Stimulated activated CD8-positive, alpha-beta memory T cell treated with anti-CD3 and anti-CD28 coated beads, Interleukin-4, amount 100 ng/mL, for 24 hours (primary cell): ENCODE results near the gene PAX5.

Source experiments
- DNase-seq: peaks from one replicate; pipeline ENCODE4 v3.0.0-alpha.2; 2020; ENCODE audit warnings: low read depth

Gene PAX5

GRCh38 chr9:36961051-36961450 lies 73.0 kb downstream of the PAX5 start:
- DNase-seq = no peak

GRCh38 chr9:36960575-36960955 lies 73.5 kb downstream of the PAX5 start:
- no peak for DNase-seq

- no peak for DNase-seq
Measured at GRCh38 chr9:36959681-36960574, 74.1 kb downstream of the PAX5 start.

DNA sequence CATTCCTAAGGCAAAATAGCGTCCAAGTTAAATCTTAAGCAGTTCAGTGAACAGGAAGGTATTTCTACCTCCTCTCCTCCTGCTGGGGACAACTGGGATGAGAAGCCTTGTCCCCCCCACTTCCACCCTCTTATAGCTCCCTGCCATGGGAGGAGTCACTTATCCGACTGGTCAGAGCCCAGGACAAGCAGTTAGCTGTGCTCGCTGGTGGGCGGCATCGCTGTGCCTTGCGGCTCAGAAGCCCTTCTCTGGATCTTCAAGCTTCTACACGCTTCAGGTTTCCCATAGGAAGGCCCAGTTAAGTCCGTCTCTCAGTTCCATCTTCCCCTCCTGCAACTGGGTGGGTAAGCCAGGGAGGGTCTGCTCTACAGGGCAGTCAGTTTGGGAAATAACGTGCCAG lies 77.2 kb downstream of the PAX5 start:
- DNase-seq = no peak

DNA sequence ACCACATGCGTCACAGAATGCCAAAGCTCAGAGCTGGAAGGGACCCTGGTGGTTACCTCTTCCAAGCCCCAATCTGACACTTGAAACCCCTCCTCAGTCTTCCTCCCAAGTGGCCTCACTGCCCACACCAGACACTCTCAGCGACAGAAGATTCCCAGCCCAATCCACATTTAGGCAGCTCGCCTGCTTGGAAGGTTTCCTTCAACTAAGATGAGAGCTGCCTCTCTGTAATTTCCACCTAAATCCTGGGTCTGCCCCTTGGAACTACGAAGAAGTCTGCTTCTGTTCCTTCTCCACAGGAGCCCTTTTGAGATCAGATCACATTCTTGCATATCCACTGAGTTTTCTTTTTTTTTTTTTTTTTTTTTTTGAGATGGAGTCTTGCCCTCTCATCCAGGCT lies 83.7 kb downstream of the PAX5 start:
- DNase-seq = no peak

DNA sequence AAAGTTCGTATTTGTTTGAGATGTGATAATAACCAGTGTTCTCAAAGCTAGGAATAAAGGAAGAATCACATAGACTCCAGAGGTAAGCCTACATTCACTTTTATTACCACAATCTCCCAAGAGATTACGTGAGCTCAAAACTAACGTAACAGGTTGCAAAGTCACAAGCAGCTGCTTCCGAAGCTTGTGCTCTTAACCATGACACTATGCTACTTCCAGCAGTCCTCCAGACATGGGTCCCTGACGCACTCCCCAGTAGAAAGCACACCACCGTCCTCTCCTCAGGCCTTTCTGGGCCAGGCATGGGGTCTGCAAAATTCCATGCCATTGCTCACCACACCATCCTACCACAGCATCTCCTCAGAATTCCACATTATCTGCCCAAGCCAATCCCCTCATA lies 84.6 kb downstream of the PAX5 start:
- no peak for DNase-seq

GRCh38 chr9:36948051-36948450 lies 86.0 kb downstream of the PAX5 start:
- no peak for DNase-seq

- DNase-seq = no peak
Measured at GRCh38 chr9:36946653-36947052, 87.4 kb downstream of the PAX5 start.

GRCh38 chr9:36945999-36946398 lies 88.1 kb downstream of the PAX5 start:
- DNase-seq = no peak

DNA sequence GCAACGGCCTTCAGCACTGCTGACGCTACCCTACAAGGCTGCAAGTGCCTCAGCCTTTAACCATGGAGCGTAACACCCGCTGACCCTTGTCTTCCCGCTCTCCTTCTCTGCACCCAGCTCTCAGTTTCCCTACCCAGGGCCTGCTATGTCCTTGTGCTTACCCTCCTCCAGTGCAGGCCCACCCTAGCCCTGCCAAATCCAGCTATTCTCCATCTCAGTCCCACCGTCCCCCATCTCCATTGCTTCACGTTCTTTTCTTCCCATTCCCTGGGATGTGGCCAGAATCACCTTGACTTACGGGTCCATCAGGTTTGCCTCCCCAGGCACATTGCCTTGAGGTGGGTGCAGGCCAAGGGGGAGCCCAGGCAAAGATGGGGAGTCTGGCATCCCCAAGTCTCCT lies 91.2 kb downstream of the PAX5 start:
- DNase-seq = no peak

- no peak for DNase-seq
Measured at GRCh38 chr9:36941441-36941840, 92.6 kb downstream of the PAX5 start.

- DNase-seq = no peak
Measured at GRCh38 chr9:36940881-36941280, 93.2 kb downstream of the PAX5 start.

DNA sequence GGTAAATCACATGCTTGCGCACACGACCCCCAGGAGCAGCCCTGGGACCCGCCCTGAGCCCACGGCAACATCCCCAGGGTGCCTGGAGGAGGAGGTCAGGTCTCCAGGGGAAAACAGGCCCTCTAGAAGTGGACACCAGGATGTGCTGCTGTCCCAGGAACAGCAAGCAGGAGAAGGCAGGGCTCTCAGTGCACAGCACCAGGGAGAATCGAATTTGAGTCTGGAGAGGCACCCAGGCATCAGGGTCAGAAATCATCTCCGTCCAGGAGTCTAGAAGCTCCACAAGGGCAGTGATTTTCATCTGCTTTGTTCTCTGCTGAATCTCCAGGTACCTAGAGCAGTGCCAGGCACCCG lies 93.6 kb downstream of the PAX5 start:
- DNase-seq = no peak

- no peak for DNase-seq
Measured at GRCh38 chr9:36939655-36940499, 94.2 kb downstream of the PAX5 start.

DNA sequence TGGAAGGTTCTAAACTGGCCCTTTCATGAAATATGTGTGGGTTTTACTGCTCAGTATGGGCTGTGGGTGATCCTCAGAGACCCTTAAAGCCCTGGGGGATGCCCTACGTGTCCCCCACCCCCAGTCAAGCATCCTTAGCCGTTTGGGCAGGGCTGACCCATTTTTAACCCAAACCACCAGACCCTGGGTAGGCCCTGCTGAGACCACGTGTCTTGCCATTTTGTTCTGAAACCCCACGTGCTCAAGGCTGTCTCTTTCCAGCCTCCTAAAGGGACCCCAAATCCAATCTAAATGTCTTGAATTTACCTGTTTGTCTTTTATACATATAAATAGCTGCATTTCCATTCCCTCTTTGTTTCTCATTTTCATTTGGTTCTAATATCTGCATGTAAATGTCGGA lies 94.9 kb downstream of the PAX5 start:
- DNase-seq = no peak

DNA sequence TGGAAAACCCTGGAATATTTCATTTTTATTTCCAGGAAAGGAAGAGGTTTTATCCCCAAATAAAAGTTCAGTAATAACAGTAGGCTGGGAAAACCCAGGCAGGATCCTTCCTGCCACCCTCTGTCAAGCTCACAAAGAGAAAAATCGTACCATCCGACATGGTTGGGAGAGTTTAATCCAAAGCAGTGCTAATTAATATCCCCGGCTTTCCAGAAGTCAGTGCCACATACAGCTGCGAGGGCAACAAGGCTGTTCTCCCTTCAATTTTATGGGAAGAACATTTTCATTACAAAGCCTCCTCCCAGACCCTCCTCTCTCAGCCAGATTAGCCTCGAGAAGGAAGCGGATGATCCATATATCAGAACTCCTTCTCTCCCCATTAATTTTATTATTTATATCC lies 95.5 kb downstream of the PAX5 start:
- no peak for DNase-seq

GRCh38 chr9:36937951-36938350 lies 96.1 kb downstream of the PAX5 start:
- DNase-seq = no peak

GRCh38 chr9:36937346-36937745 lies 96.7 kb downstream of the PAX5 start:
- DNase-seq = no peak

DNA sequence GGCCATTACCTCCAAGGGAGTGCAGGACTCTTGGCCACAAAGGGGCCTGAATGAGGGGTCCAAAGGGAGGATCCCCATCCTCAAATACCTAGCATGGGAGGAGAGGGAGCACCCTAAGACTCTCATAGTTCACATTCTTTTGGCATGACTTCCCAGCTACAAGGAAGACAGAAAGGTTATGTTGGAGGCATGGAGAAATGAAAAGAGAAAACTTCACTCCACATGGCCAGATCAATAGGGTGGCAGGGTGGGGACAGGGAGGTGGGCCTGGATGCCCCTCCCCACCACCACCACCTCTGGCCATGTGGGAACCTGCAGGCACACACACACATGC lies 97.6 kb downstream of the PAX5 start:
- DNase-seq = no peak

DNA sequence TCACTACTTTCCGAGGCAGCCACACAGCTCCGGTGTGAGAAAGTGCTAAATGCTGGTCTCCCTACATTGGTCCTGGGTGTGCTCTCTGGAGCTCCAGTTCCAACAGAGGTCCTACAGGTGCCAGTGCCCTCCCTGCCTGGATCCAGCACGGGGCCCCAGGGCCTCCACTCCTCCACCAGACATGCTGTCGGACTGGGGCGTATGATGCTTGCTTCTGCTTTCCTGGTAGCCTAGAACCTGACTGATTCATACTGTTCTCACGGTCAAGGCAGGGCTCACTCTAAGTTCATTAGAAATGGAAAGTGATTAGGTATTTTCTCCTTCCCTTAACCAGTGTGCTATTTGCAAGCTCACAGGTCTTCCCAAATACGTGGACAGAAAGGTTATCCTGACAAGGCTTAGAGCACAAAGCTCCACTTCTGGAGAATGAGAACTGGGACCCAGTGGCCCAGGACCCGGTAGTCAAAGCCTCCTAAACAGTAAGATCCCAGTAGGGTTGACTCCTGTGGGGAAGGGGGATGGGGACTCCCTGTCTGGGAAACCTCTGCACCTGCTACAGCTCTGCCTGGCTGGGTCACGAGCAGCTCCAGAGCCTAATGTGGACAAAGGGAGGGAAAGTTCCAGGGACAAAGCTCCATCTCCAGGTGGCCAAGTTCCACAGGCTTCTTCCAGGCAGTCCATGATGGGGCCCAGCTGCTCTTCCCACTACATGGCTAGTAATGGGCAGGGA lies 98.1 kb downstream of the PAX5 start:
- DNase-seq = no peak

GRCh38 chr9:36935332-36935731 lies 98.7 kb downstream of the PAX5 start:
- DNase-seq = no peak

DNA sequence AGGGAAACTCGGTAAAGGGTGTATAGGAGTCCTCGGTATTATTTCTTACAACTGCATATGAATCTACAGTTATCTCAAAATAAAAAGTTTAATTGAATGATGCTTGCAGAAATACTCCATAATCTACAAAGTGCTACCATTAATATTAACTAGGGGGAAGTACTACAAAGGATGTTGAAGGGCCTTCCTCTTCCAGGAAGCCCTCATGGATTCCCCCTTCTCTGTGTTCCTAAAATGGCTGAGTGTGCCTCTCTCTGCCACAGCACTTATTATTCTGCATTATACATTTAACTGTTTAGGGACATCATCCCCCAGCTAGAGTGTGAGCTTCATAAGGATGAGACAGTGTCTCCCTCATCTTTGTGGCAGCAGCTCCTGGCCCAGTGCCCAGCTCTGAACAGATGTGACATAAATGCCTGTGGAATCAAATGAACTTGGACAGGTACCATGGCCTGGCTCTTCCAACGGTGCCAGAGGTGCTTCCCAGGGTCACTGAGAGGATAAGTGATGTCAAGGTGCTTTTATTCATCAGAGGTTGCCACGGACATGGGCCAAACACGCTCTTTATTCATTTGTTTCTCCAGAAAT lies 99.5 kb downstream of the PAX5 start:
- DNase-seq = no peak
